CD14-positive monocyte (primary cell): ENCODE data around the gene RNF126. TPM values are rescaled to one million over a fixed set of nuclear protein-coding genes. Genes with fewer than 3 reads are reported as not detected.

Experiments
- DNase-seq, 3 donors: peaks; one replicate each; pipeline ENCODE4 v3.0.0-alpha.2; 2011 to 2022
- H2AFZ ChIP-seq: 2 replicates; pipeline ENCODE4 v1.6.0; 2012; ENCODE audit warnings: mild to moderate bottlenecking, low read depth, low read length, inconsistent platforms; ENCODE audit not compliant: insufficient read depth, poor library complexity, severe bottlenecking
- H3K27ac ChIP-seq, 2 donors: 1 replicate in 1 of 2; 2 replicates in 1 of 2; pipeline ENCODE4 v1.5.1; 2012 to 2013; ENCODE audit warnings: low read length in 2 of 2, control low read depth in 1 of 2, inconsistent platforms in 1 of 2, low read depth in 1 of 2, mild to moderate bottlenecking in 1 of 2
- H3K27me3 ChIP-seq, 2 donors: one replicate each; pipeline versions ENCODE4 v1.6.0 to v1.6.1; 2011 to 2013; ENCODE audit warnings: low read length in 2 of 2; ENCODE audit not compliant: control insufficient read depth in 2 of 2, insufficient read depth in 2 of 2
- H3K36me3 ChIP-seq, 2 donors: replicated peaks in 1 of 2; 1 replicate in 1 of 2; 2 replicates in 1 of 2; pipeline versions ENCODE4 v1.5.1 to v1.6.1; 2012 to 2013; ENCODE audit warnings: low read length in 2 of 2, control low read depth in 1 of 2, inconsistent platforms in 1 of 2, mild to moderate bottlenecking in 1 of 2; ENCODE audit not compliant: insufficient read depth in 2 of 2, control insufficient read depth in 1 of 2
- H3K4me1 ChIP-seq, 2 donors: 1 replicate in 1 of 2; 2 replicates in 1 of 2; pipeline versions ENCODE4 v1.5.1 to v1.6.1; 2012 to 2013; ENCODE audit warnings: low read length in 2 of 2, control low read depth in 1 of 2, inconsistent platforms in 1 of 2, mild to moderate bottlenecking in 1 of 2, moderate library complexity in 1 of 2; ENCODE audit not compliant: insufficient read depth in 2 of 2, control insufficient read depth in 1 of 2
- H3K4me2 ChIP-seq: replicated peaks from 2 replicates; pipeline ENCODE3; 2012; ENCODE audit warnings: low read length, moderate library complexity, mild to moderate bottlenecking; ENCODE audit not compliant: poor library complexity, severe bottlenecking; ENCODE audit errors: extremely low read depth
- H3K4me3 ChIP-seq, 3 experiments: fragments of 200-600 bp in 1 of 3; sonication (generic) in 1 of 3; replicated peaks in 1 of 3; 1 replicate in 2 of 3; 2 replicates in 1 of 3; pipeline ENCODE4 v1.5.1; 2011 to 2013; ENCODE audit warnings: low read length in 3 of 3, mild to moderate bottlenecking in 3 of 3, control low read depth in 2 of 3, low read depth in 2 of 3, inconsistent platforms in 1 of 3, moderate library complexity in 1 of 3
- H3K79me2 ChIP-seq: 2 replicates; pipeline ENCODE4 v1.6.0; 2012; ENCODE audit warnings: mild to moderate bottlenecking, control low read depth, inconsistent platforms, low read length, moderate library complexity; ENCODE audit not compliant: insufficient read depth
- H3K9ac ChIP-seq: 2 replicates; pipeline ENCODE4 v1.6.0; 2017; ENCODE audit warnings: low read length, mild to moderate bottlenecking; ENCODE audit not compliant: insufficient read depth, poor library complexity, severe bottlenecking
- H3K9me3 ChIP-seq, 2 donors: replicated peaks in 1 of 2; 1 replicate in 1 of 2; 2 replicates in 1 of 2; pipeline versions ENCODE4 v1.5.1 to v1.6.1; 2012 to 2013; ENCODE audit warnings: low read length in 2 of 2, control low read depth in 1 of 2; ENCODE audit not compliant: control insufficient read depth in 1 of 2, insufficient read depth in 1 of 2
- H4K20me1 ChIP-seq: 2 replicates; pipeline ENCODE4 v1.6.0; 2012; ENCODE audit warnings: mild to moderate bottlenecking, low read length, control low read depth, moderate library complexity; ENCODE audit not compliant: insufficient read depth
- H3K27ac Mint-ChIP-seq, 7 donors: one replicate each; pipeline ENCODE4 v1.8.0; 2020; ENCODE audit warnings: mild to moderate bottlenecking in 7 of 7, mixed read lengths in 7 of 7, moderate library complexity in 6 of 7, inconsistent platforms in 2 of 7
- H3K27me3 Mint-ChIP-seq, 3 donors: one replicate each; pipeline ENCODE4 v1.8.0; 2021 to 2022; ENCODE audit warnings: low read depth in 3 of 3, mild to moderate bottlenecking in 3 of 3, mixed read lengths in 3 of 3, moderate library complexity in 3 of 3, inconsistent platforms in 1 of 3
- H3K36me3 Mint-ChIP-seq, 2 donors: one replicate each; pipeline ENCODE4 v1.8.0; 2020; ENCODE audit warnings: mixed read lengths in 2 of 2, inconsistent platforms in 1 of 2, mild to moderate bottlenecking in 1 of 2
- H3K4me1 Mint-ChIP-seq: one replicate; pipeline ENCODE4 v1.8.0; 2020; ENCODE audit warnings: mild to moderate bottlenecking, mixed read lengths
- H3K4me3 Mint-ChIP-seq, 2 donors: one replicate each; pipeline ENCODE4 v1.8.0; 2020; ENCODE audit warnings: mild to moderate bottlenecking in 2 of 2, mixed read lengths in 2 of 2, moderate library complexity in 1 of 2
- H3K9me3 Mint-ChIP-seq, 7 donors: one replicate each; pipeline ENCODE4 v1.8.0; 2020 to 2022; ENCODE audit warnings: mixed read lengths in 7 of 7, mild to moderate bottlenecking in 6 of 7, moderate library complexity in 6 of 7, inconsistent platforms in 2 of 7
- WGBS: methylation state at CpG from one replicate; pipeline ENCODE4 v1.1.5; 2013; ENCODE audit warnings: missing lambda C conversion rate; ENCODE audit not compliant: insufficient coverage; 5-methylcytosine and 5-hydroxymethylcytosine counted together
- intact Hi-C, 2 donors: fragments of 100-400 bp; cut with micrococcal nuclease; formaldehyde crosslinking; loops; one replicate each; pipeline versions ENCODE4 v1.15.0 to v1.15.1; 2023
- polyA plus RNA-seq, 3 donors: library from polyadenylated mRNA; depleted of rRNA in 1 of 3; unstranded in 2 of 3; stranded (reverse) in 1 of 3; fragments of 300-500 nt in 2 of 3; fragments of >200 nt in 1 of 3; fragmentation: Illumina TruSeq in 2 of 3; gene quantifications; 1 replicate in 2 of 3; 2 replicates in 1 of 3; pipeline ENCODE4 v1.2.3, GENCODE V29; 2012 to 2021
- TF ChIP-seq, protein P1 (sequence below): fragments of 200-600 bp; IDR thresholded peaks from one replicate; pipeline ENCODE4 v1.8.0; 2022; ENCODE audit warnings: antibody characterized with exemption, mild to moderate bottlenecking

RNF126 gene
- polyA plus RNA-seq, 3 donors = 29.1 to 51.6 (median 31.6) TPM

DNA sequence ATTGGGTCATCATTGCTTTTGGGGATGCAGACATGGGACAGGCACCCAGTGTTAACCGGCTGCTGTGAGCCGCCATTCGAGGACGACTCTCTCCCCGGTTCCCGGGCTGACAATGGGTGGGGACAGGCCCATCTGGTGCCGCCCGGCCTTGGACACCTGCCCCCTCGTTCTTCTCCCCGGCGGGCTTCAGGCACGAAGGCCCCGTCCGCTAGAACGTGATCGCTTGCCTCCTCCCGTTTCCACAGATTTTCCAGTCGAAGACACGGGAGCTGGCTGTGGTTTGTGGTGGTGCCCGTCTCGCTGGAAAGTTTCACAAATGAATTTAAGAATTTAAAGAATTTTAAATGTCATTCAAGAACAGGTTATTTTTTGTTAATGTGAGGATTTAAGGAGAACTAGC lies 47.8 kb upstream of the RNF126 start:
- H3K4me1 Mint-ChIP-seq = no peaks in the 10 kb centered on the region
- H3K27me3 Mint-ChIP-seq = peaks cover 24 to 43% (median 27%) of the 10 kb centered on the region in 3 donors
- Histone ChIP-seq H3K27ac (no peak overlapping the region), H2AFZ (no peak overlapping the region), H3K4me1 (peaks cover 7 to 14% of the 10 kb centered on the region in 2 donors), H3K79me2 (no peaks in the 10 kb centered on the region), H3K9me3 (peaks cover 5 to 9% of the 10 kb centered on the region in 2 donors), H3K4me2 (no peak overlapping the region), H3K9ac (no peak overlapping the region), H3K4me3 (no peak overlapping the region), H3K27me3 (peaks cover 0 to 28% of the 10 kb centered on the region in 2 donors), H3K36me3 (no peaks in the 10 kb centered on the region), H4K20me1 (no peaks in the 10 kb centered on the region)
- TF ChIP-seq, protein P1, sequence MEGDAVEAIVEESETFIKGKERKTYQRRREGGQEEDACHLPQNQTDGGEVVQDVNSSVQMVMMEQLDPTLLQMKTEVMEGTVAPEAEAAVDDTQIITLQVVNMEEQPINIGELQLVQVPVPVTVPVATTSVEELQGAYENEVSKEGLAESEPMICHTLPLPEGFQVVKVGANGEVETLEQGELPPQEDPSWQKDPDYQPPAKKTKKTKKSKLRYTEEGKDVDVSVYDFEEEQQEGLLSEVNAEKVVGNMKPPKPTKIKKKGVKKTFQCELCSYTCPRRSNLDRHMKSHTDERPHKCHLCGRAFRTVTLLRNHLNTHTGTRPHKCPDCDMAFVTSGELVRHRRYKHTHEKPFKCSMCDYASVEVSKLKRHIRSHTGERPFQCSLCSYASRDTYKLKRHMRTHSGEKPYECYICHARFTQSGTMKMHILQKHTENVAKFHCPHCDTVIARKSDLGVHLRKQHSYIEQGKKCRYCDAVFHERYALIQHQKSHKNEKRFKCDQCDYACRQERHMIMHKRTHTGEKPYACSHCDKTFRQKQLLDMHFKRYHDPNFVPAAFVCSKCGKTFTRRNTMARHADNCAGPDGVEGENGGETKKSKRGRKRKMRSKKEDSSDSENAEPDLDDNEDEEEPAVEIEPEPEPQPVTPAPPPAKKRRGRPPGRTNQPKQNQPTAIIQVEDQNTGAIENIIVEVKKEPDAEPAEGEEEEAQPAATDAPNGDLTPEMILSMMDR = no peak
- no peak overlapping the region for H3K27ac Mint-ChIP-seq
- intact Hi-C loops = no loop called here
- H3K4me3 Mint-ChIP-seq = peak overlapping the region in 1 of 2 donors; percentile 46
- peaks cover 2 to 6% of the 10 kb centered on the region in 2 donors for H3K36me3 Mint-ChIP-seq
- 93% methylated on average over 18 of the region's 21 CpGs for WGBS
- DNase-seq = no peak
- peaks cover 8 to 16% (median 10%) of the 10 kb centered on the region in 7 donors for H3K9me3 Mint-ChIP-seq

DNA sequence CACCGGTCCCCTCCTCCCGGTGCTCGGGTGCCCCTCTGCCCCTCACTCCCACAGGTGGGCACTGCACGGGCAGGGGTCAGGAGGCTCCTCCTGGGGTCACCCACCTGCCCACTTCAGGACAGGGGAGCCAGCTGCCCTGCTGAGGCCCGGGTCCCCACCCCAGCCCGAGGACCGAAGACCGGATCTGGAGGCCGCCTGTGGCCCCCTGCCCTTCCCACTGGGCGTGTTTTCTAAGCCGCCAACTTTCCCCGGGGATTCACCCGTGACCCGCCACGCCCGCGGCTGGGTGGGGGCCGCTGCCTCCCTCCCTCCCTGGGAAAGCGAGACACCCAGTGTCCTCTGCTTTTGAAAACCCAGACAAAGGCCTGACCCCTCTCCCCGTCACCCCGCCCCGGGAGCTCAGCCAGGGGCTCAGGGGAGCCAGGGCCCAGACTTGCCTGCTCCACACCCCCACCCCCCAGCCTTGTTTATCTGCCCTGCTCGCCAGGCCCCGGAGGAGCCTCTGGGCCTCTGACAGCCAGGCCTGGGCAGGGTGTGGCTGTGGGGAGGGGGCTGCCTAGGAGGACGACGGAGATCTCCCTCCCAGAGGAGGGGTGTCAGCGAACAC lies 47.1 kb upstream of the RNF126 start:
- no peak overlapping the region for H3K27ac Mint-ChIP-seq
- no peaks in the 10 kb centered on the region for H3K36me3 ChIP-seq
- no peaks in the 10 kb centered on the region for H3K79me2 ChIP-seq
- no peak for DNase-seq
- 31% methylated on average over 18 of the region's 27 CpGs for WGBS
- H3K27me3 Mint-ChIP-seq = peaks cover 23 to 42% (median 27%) of the 10 kb centered on the region in 3 donors
- no peak overlapping the region for H3K9ac ChIP-seq
- TF ChIP-seq, protein P1 = no peak
- H3K36me3 Mint-ChIP-seq = peaks cover 0 to 2% of the 10 kb centered on the region in 2 donors
- no peak overlapping the region for H2AFZ ChIP-seq
- intact Hi-C loops = no loop called here
- peaks cover 0 to 28% of the 10 kb centered on the region in 2 donors for H3K27me3 ChIP-seq
- no peaks in the 10 kb centered on the region for H3K4me1 Mint-ChIP-seq
- no peak overlapping the region for H3K27ac ChIP-seq
- H3K9me3 ChIP-seq = peaks cover 0 to 3% of the 10 kb centered on the region in 2 donors
- no peaks in the 10 kb centered on the region for H4K20me1 ChIP-seq
- H3K4me1 ChIP-seq = peaks cover 7 to 14% of the 10 kb centered on the region in 2 donors
- no peak overlapping the region for H3K4me3 Mint-ChIP-seq
- H3K4me2 ChIP-seq = peak overlapping the region; percentile 46
- H3K9me3 Mint-ChIP-seq = peaks cover under 1 to 9% (median 3%) of the 10 kb centered on the region in 7 donors
- H3K4me3 ChIP-seq = no peak overlapping the region
